D721Med (cell line): ENCODE data around the gene OASL.

Experiments used
- DNase-seq: peaks from one replicate; pipeline ENCODE4 v3.0.0; 2011; ENCODE audit warnings: low spot score; ENCODE audit not compliant: insufficient read length
- FAIRE-seq: peaks from 2 replicates; lab custom pipeline; 2011; peaks lifted over from hg19 to GRCh38; lab: Jason Lieb, UNC
- CTCF ChIP-seq: IDR thresholded peaks from 2 replicates; pipeline ENCODE4 v1.5.1; 2012; ENCODE audit warnings: mild to moderate bottlenecking, control low read depth; ENCODE audit not compliant: insufficient read depth; ENCODE audit errors: missing control alignments

OASL gene

GRCh38 chr12:120994589-120995337, 44.3 kb downstream of the OASL start:
- TF ChIP-seq CTCF: no peak
- no peak for DNase-seq
- no peak for FAIRE-seq

DNA sequence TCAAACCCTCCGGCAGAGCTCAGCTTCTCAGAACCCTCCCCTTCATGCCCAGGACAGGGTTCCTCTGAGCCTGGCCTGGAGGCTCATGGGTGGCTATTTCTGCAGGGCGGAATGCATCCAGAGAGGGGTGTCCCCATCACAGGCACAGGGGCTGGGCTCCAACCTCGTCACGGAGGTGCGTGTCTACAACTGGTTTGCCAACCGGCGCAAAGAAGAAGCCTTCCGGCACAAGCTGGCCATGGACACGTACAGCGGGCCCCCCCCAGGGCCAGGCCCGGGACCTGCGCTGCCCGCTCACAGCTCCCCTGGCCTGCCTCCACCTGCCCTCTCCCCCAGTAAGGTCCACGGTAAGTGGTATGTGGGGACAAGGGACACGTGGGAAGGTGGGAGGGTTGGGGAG, 45.0 kb downstream of the OASL start:
- FAIRE-seq: no peak
- no peak for TF ChIP-seq CTCF
- DNase-seq: no peak

GRCh38 chr12:120993496-120993895, 45.5 kb downstream of the OASL start:
- TF ChIP-seq CTCF: no peak
- DNase-seq (no peak), FAIRE-seq (no peak)

DNA sequence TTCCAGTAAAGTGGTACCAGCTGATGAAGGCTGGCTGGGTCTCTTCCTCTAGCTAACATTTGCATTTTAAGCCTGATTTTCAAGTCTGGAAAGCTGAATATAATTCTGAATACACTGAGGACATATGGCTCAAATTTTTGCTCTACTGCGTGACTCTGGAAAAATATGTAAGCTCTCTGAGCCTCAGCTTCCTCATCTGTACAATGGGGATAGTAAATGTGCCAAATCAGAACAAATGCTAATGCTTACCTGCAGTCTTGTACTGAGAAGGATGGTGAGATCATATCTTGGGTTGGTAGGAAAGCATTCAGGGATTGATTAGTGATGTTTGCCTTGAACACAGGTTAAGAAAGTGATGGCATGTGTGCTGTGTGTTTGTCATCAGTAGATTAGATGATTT, 46.1 kb downstream of the OASL start:
- no peak for TF ChIP-seq CTCF
- no peak for FAIRE-seq
- no peak for DNase-seq

DNA sequence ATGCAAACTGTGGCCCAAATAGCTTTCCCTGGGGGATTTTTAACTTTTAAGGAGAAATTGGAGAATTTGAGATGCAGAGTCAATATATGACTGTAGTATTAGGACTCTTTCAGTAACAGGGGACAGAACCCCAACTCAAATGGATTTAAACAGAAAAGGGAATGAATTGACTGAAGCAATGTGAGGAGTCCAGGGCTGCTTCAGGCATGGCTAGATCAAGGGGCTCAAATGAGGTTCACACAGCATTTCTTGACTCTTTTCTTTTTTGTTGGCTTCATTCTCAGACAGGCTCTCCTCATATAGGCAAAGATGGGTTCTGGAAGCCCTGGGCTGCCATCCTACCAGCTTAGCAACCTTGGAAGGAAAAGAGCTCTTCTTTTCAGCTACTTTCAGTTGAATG, 47.1 kb downstream of the OASL start:
- DNase-seq: no peak
- no peak for TF ChIP-seq CTCF
- no peak for FAIRE-seq

- no peak for FAIRE-seq
- DNase-seq: no peak
- no peak for TF ChIP-seq CTCF
These were observed 48.5 kb downstream of the OASL start for GRCh38 chr12:120990487-120991055.

GRCh38 chr12:120989687-120990086, 49.4 kb downstream of the OASL start:
- no peak for DNase-seq
- no peak for TF ChIP-seq CTCF
- no peak for FAIRE-seq
